DMS53 treated with DMSO at 0.1 percent for 48 hours (cell line): ENCODE results near the gene C16orf96.

Source experiments
- DNase-seq: peaks from one replicate; lab custom pipeline; 2025; ENCODE audit not compliant: unreplicated experiment; lab: John Stamatoyannopoulos, UW

The C16orf96 gene

DNA sequence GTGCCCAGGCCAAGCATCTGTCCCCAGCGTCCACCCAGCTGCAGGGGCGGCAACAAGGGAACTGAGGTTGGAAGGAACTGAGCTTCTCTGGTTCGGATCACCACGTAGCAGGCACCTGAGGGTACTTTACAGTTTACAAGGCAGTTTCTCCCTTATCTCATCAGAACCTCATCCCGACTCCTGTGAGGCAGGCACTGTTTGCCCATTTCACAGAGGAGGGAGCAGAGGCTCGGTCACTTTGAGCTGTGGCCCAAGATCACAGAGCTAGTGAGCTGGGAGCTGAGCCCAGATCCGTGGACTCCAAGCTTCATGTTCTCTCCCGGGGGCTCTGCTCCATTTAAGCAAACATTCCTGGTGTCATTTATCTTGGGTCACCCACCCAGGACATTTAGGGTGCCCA, 43.4 kb downstream of the C16orf96 start:
- no peak for DNase-seq

GRCh38 chr16:4601036-4601863, 45.1 kb downstream of the C16orf96 start:
- no peak for DNase-seq

GRCh38 chr16:4601864-4602186, 45.7 kb downstream of the C16orf96 start:
- DNase-seq: no peak

DNA sequence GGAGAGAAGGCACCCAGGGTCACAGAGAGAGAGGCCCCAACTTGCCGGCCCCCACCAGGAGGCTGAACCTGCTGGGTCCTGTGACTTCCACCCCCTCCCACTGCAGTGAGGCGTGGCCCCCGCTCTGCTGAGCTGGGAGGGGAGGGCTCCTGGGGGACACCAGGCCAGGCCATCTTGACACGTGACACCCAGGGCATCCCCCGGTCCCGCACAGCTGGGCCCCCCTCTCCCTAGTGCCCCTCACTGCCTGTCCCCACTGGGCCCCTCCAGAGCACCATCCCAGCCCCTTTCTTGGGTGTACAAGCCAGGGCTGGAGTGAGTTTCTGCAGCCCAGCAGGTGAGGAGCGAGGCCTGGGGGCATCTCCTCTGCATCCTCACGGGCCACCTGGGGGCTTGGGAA, 46.2 kb downstream of the C16orf96 start:
- no peak for DNase-seq

DNA sequence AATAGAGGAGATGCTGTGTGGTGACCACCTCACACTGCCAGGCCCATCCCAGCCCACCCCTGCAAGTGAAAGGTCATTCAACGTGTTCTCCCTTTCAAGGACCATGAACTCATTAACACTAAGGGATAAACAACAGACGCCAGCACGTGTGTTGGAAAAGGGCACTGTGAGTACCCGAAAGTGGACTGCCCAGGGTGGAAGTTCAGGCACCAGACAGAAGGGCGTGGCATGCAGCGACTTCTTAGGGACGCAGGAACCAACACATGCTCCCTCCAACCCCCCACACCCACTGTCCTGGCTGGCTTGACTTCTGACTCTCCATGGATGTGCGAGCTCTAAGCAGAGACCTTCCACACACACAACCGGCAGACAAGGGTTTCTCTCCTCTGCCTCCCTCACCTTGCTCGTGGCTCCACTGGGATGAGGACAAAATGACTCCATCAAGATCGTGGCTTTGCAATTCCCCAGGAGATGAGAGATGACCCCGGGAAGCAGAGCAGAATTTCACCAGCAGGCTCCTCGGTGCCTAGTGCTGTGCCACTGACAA, 47.6 kb downstream of the C16orf96 start:
- DNase-seq: no peak

DNA sequence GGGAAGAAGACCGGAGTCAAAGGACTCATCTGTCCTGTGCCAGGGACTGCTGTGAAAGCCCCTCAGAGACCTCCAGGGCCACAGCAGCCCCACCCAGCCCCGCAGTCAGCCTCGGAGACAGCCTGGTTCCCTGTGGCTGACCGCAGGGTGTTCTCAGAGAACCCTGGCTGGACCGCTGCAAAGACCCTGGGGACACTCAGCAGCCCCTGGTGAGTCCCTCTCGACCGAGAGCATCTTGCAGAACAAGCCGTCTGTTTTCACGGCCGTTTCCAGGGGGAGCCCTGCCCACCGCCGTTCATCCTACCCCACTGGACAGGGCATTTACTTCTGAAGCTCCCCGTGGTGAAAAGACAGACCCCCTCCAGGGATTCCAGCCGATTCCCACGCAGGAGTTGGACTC, 48.3 kb downstream of the C16orf96 start:
- DNase-seq: no peak

DNA sequence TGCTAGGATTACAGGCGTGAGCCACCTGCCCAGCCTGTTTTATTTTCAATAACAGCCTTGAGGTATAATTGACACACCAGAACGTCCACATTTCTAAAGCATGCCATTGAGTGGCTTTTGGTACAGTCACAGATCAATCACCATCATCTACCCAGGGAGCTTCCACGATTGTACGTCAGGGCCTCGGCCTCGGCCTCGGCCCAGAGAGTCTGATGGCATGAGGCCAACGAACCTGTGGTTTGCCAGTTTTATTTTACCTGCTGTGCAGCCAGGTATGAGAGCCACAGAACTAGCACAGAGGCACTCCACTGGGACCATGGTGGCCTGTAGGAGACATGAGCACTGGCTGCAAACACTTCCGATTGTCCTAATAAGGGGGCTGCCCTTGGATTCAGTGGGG, 50.2 kb downstream of the C16orf96 start:
- DNase-seq: no peak

GRCh38 chr16:4607841-4608703, 51.9 kb downstream of the C16orf96 start:
- no peak for DNase-seq

- no peak for DNase-seq
Measured at GRCh38 chr16:4608704-4608980, 52.5 kb downstream of the C16orf96 start.

DNA sequence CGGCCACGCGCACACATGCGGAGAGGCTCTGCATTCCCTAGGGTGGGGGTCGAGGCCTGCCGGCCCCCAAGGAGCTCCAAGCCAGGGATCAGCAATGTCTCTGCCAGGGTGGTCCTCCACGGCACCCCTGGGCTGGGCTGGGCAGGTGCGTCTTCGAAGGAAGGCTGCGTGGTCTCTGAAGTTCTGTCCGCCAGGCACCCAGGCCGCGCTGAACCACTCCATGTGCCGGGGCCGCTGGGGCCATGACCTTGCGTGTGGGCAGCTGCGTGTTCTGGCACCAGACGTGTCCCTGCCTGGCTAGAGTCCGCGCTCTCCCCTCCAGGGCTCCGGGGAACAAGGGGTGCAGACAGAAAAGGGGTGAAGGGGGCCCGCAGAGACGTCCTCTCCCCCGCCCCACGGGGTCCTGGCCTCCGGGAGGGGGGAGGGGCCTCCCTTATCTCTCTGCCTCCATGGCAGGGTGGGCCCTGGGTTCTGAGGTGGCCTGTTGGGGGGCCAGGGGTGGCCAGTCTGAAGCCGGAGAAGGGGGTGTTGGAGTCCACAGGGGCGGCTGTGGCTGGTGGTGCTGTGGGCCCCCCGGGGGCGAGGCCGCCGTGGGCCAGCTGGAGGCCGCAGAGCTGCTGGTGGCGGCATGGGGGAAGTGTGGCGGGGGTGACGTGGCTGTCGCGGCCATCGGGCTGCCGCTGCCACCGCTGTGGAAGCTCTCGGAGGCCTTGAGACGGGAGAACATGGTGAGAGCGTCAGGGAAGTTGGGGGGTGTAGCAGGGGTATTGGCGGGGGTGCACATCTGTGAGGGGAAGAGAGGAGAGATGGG, 53.3 kb downstream of the C16orf96 start:
- DNase-seq: no peak

GRCh38 chr16:4610011-4611005, 54.2 kb downstream of the C16orf96 start:
- DNase-seq: no peak

DNA sequence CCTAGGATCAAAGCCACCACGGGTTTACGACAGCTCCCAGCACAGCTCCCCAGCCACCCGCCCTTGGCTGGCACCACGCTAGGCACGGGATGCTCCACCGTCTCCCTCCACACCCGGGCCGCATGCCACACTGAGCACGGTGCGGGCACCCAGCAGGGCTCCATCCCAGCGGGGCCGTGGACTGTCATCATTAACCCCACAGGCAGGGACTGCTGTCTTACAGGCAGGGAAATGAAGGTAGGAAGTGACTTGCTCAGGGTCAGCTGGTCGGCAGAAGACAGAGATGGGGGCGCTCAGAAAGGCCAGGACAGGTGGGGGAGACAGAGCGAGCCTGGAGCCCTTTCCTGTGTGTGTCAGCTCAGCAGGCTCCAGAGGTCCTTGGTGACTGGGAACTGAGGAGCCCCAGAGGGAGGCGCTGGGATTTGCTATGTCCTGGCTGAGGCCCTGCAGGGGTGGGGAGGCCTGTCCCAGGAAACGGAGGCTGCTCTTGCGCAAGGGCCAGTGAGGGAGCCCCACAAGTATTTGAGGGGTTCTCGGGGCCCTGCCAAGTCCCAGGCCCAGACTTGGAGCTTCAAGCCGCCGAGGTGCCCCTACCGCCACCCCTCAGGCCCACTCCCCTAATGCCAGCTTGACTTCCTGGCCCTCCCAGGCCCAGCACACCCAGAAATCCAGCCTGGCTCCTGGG, 55.3 kb downstream of the C16orf96 start:
- no peak for DNase-seq

DNA sequence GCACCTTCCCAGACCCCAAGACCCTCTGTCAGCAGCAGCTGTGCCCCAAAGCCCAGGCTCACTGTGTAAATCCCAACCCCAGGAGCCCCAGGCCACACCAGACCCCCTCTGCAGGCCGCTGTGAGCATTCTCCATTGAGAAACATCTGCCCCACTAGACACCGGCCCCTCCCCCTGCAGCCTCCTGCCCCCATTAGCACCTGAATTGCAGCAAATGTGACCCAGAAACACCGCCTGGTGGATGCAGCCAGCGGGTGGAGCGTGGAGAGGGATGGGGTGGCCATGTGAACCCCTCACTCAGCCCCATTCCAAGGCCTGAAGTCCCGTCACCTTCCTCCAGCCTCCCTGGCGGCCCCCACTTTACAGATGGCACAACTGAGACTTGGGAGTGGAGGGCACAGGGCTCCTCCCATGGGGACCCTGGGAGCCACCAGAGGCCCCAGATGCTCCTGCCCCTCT, 56.4 kb downstream of the C16orf96 start:
- DNase-seq: no peak

DNA sequence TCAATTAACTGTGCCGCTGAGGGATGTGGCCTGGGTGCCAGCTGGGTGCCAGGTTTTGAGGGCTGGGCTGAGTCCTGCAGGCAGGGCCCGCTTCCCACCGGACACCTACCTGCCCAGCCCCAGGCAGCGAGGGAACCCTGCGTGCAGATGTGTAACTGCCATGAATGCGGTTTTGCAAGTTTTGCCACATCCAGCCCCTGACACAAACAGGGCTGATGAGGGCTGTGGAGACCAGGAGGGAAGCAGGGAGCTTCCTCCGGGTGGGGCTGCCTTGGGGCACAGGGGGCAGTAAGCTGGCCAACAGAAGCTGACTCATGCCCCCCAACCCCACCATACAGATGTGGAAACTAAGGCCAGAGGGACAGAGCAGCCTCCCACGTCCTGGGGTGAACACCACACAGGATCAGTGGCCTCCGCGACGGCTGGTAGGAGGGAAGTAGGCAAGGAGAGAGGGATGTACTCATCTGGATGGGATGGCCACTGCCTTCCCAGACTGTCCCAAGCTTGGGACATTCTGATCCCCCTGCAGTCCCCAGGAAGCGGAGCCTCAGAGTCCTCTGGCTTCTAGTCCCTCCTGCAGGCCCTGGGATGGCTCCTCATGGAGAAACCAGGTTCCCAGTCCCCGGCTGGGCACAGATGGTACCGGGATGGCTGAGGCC, 57.0 kb downstream of the C16orf96 start:
- DNase-seq: no peak

- DNase-seq: no peak
Measured at GRCh38 chr16:4613636-4614570, 57.8 kb downstream of the C16orf96 start.

DNA sequence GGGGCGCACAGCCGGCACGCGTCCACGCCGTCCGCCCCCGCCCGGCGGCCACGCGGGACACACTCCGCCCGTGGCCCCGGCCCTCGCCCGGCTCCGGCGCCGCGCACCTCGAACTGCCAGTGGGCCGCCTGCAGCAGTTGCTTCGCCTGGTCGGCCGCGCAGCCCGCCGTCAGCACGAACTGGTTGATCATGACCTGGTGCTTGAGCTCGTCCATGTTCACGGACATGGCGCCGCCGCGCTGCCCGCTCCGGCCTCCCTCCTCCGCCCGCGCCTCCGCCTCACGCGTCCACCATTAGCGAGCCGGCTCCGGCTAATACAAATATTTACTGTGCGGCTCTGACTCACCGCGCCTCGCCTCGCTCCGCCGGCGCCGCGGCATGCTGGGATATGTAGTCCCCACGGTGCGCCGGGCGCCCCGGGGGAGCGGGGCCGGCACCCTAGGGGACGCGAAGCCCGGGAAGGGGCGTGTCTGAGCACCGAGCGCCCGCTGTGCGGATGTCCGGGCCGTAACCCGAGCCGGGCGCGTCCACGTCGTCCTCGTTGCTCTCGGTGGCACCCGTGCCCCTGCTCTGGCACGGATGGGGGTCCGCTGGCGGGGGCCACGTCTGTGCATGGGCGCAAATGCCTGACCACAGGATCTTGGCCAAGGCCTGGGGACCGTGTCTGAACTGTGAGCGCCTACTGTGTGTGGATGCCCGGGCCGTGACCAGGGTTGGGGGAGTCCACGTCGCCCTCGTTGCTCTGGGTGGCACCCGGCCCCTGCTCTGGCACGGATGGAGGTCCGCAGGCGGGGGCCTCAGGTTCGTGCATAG, 58.6 kb downstream of the C16orf96 start, which contains the start of gene UBALD1:
UBALD1 (minus strand) TSS at position 318 of the 813 bp plus-strand sequence; CDS start at position 227, 91 bp downstream.
- peak; percentile 77 for DNase-seq
